Right ventricle myocardium inferior (tissue), 1 donor: ENCODE data around the gene HSPB7. TPM values are rescaled to one million over a fixed set of nuclear protein-coding genes. Genes with fewer than 3 reads are reported as not detected.
"Not testable (repeated sequence)": the region's sequence is repeated elsewhere in the genome, so short reads cannot be mapped to it uniquely, and the experiment has no call there.

Experiments
- ATAC-seq: fragments of 200-7000 bp; cut with Tn5 transposase; one replicate; pipeline ENCODE4 v1.9.1; 2020; ENCODE audit warnings: mild to moderate bottlenecking, moderate library complexity
- DNase-seq: peaks from one replicate; pipeline ENCODE4 v3.0.0; 2021; ENCODE audit errors: missing footprints
- intact Hi-C: fragments of 100-400 bp; cut with DNase I; formaldehyde crosslinking; loops from one replicate; pipeline ENCODE4 v1.11.0; 2022
- total RNA-seq: library from RNA; stranded (reverse); fragmentation: NEBNext Ultra II Directional; extraction: Animal tissue kit (Norgen Biotek cat#: 25700); gene quantifications from one replicate; pipeline ENCODE4 v1.2.1, GENCODE V29; 2021
- donor health status: DM: no; HTN: yes; CAD: no; lungs with severe emphysema.

Gene HSPB7
- total RNA-seq, 1 donor from 2014 or later, result 4,074 TPM

GRCh38 chr1:16031551-16031950, 13.7 kb upstream of the HSPB7 start:
- intact Hi-C loops, result no loop called here
- ATAC-seq (no peak), DNase-seq (peak; percentile 54)

GRCh38 chr1:16029288-16029687, 11.4 kb upstream of the HSPB7 start:
- intact Hi-C loops, result no loop called here
- DNase-seq (peak; percentile 30), ATAC-seq (no peak)

GRCh38 chr1:16029003-16029268, 11.1 kb upstream of the HSPB7 start:
- intact Hi-C loops, ATAC-seq: not testable (repeated sequence)
- peak; percentile 11 for DNase-seq

- intact Hi-C loops, result no loop called here
- DNase-seq, result peak; percentile 49
- ATAC-seq, result no peak
These were observed 10.6 kb upstream of the HSPB7 start for GRCh38 chr1:16028237-16029002.

- peak; percentile 27 for DNase-seq
- no peak for ATAC-seq
- intact Hi-C loops, result no loop called here
These were observed 9.1 kb upstream of the HSPB7 start for GRCh38 chr1:16026723-16027484.

- ATAC-seq, intact Hi-C loops: not testable (repeated sequence)
- DNase-seq, result peak; percentile 45
These were observed 8.5 kb upstream of the HSPB7 start for GRCh38 chr1:16026302-16026701.

- ATAC-seq (no peak), DNase-seq (peak; percentile 59)
- intact Hi-C loops, result no loop called here
These were observed 5.3 kb upstream of the HSPB7 start for GRCh38 chr1:16023050-16023653.

GRCh38 chr1:16022393-16022792, 4.5 kb upstream of the HSPB7 start:
- intact Hi-C loops, result no loop called here
- peak; percentile 40 for DNase-seq
- ATAC-seq, result no peak

- intact Hi-C loops, result no loop called here
- DNase-seq (peak; percentile 44), ATAC-seq (no peak)
These were observed 3.8 kb upstream of the HSPB7 start, which contains the start of gene CLCNKA for GRCh38 chr1:16021681-16022080. Gene CLCNKA, plus strand, starts transcription at chr1:16022036. Its CDS starts 584 bp downstream, at chr1:16022620.

GRCh38 chr1:16020878-16021277, 3.0 kb upstream of the HSPB7 start:
- DNase-seq, result peak; percentile 0
- intact Hi-C loops, ATAC-seq: not testable (repeated sequence)

- intact Hi-C loops, result no loop called here
- ATAC-seq, result no peak
- peak; percentile 70 for DNase-seq
These were observed 2.5 kb upstream of the HSPB7 start for GRCh38 chr1:16020325-16020724.

- DNase-seq (no peak), ATAC-seq (no peak)
- intact Hi-C loops, result no loop called here
These were observed 1.9 kb upstream of the HSPB7 start for GRCh38 chr1:16019644-16020277.

GRCh38 chr1:16018749-16019643, 1.2 kb upstream of the HSPB7 start:
- ATAC-seq, result peak; percentile 40
- intact Hi-C loops, result no loop called here
- DNase-seq, result peak; percentile 76

GRCh38 chr1:16018308-16018707, 465 bp upstream of the HSPB7 start:
- intact Hi-C loops, result no loop called here
- DNase-seq, result peak; percentile 47
- peak; percentile 3 for ATAC-seq

GRCh38 chr1:16017076-16017460, 775 bp downstream of the HSPB7 start:
- ATAC-seq (no peak), DNase-seq (no peak)
- intact Hi-C loops, result no loop called here

- DNase-seq, result peak; percentile 76
- ATAC-seq, result no peak
- intact Hi-C loops, result no loop called here
These were observed 1.6 kb downstream of the HSPB7 start for GRCh38 chr1:16015960-16016901.

GRCh38 chr1:16015491-16015890, 2.4 kb downstream of the HSPB7 start:
- peak; percentile 71 for DNase-seq
- intact Hi-C loops, result no loop called here

More at GRCh38 chr1:16015491-16015890, 2.4 kb downstream of the HSPB7 start:
- no peak for ATAC-seq
